ENCODE results near the gene UQCC3.

UQCC3 gene

DNA sequence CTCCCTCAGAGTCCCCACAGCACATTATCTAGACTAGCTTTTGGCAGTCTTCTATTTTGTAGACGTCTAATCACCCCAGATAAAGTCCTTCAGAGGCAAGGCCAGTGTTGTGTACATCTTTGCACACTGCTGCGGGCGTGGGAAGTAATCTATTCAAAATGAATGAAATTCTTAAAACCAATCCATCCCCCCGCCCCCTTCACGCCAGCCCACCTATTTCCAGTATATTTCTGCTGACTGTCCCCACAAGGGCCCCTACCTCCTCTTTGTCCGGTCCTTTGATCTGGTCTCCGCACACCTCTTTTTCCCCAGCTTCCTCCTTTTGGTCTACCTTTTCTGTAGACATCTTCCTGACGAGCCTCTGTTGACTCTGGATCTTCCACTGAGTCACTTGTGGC is 35.4 kb downstream of the UQCC3 start:
- Histone ChIP-seq H3K4me1 (ENCODE audit: insufficient read depth, low read length) (peaks cover 24% of the 10 kb centered on the region; the same call in 1 of the 2 replicates), H3K9me3 (ENCODE audit: insufficient read depth, low read depth, low read length) (no peaks in the 10 kb centered on the region), H3K27ac (ENCODE audit: low read length) (peak overlapping the region; percentile 41), H3K4me3 (ENCODE audit: low read length) (peak overlapping the region; percentile 88), H3K9ac (ENCODE audit: low read depth, low read length) (peak overlapping the region; percentile 87; the same call in 1 of the 2 replicates), H3K27me3 (ENCODE audit: insufficient read depth, low read length) (no peaks in the 10 kb centered on the region), H3K36me3 (ENCODE audit: insufficient read depth, low read depth, low read length) (peaks cover 31% of the 10 kb centered on the region)

DNA sequence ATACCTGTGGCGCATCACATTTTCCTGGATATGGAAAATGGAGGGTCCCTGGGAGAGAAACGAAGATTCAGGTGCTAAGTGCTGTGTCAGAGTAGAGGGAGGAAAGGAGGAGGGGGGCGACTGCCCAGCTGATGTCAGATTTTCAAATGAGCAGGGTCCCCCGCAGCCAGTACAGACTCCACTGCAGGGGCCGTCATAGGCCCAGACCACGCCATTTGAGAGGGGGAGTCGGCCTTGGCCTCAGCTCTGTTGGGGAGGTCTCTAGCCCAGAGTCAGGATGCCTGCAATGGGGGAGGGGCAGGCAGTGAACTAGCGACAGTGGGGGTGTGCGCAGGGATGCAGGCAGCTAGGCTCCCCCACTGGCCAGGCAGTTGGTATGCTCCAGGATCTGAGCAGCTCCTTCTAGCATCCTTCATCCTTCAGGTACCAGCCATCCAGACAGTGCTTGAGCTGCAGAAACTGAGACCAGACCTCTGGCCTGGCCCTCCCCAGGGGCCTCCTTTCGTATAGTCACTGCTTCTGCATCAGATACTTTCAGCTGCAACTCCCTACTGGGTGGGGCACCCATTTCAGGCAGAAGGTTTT is 35.9 kb downstream of the UQCC3 start, which contains the start of the genes BSCL2 and GNG3:
Gene BSCL2, minus strand, starts transcription at position 148 of the 585 bp plus-strand sequence. CDS start 229 bp downstream, outside the sequence.
Gene GNG3, plus strand, starts transcription at position 400 of the 585 bp plus-strand sequence. CDS start 620 bp downstream, outside the sequence.
- H3K9me3 ChIP-seq (ENCODE audit: insufficient read depth, low read depth, low read length): no peaks in the 10 kb centered on the region
- H3K27me3 ChIP-seq (ENCODE audit: insufficient read depth, low read length): no peaks in the 10 kb centered on the region
- H3K9ac ChIP-seq (ENCODE audit: low read depth, low read length): peak within 1 kb of the TSS; percentile 88; the same call in 1 of the 2 replicates
- peak within 1 kb of the TSS; percentile 98 for H3K27ac ChIP-seq (ENCODE audit: low read length)
- peaks cover 24% of the 10 kb centered on the region; the same call in 1 of the 2 replicates for H3K4me1 ChIP-seq (ENCODE audit: insufficient read depth, low read length)
- peak within 1 kb of the TSS; percentile 93 for H3K4me3 ChIP-seq (ENCODE audit: low read length)
- H3K36me3 ChIP-seq (ENCODE audit: insufficient read depth, low read depth, low read length): peaks cover 30% of the 10 kb centered on the region

DNA sequence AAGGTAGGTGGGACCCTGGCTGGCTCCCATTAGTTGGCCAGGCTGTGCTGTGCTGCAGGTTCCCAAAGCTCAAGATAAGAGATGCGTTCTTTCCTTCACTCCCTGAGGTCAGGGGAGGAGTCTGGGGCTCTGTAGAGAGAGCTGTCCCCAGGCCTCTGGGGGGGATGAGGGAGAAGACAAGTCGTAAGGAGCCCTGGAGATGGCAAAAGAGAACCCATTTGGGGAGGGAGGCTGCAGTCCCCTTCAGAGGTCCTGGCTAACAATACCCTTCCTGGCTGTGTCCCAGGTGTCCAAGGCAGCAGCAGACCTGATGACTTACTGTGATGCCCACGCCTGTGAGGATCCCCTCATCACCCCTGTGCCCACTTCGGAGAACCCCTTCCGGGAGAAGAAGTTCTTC is 36.9 kb downstream of the UQCC3 start:
- Histone ChIP-seq H3K9me3 (ENCODE audit: insufficient read depth, low read depth, low read length) (no peaks in the 10 kb centered on the region), H3K27me3 (ENCODE audit: insufficient read depth, low read length) (no peaks in the 10 kb centered on the region), H3K9ac (ENCODE audit: low read depth, low read length) (peak overlapping the region; percentile 88), H3K27ac (ENCODE audit: low read length) (peak overlapping the region; percentile 98), H3K4me3 (ENCODE audit: low read length) (peak overlapping the region; percentile 93), H3K36me3 (ENCODE audit: insufficient read depth, low read depth, low read length) (peaks cover 38% of the 10 kb centered on the region), H3K4me1 (ENCODE audit: insufficient read depth, low read length) (peaks cover 24% of the 10 kb centered on the region; the same call in 1 of the 2 replicates)

DNA sequence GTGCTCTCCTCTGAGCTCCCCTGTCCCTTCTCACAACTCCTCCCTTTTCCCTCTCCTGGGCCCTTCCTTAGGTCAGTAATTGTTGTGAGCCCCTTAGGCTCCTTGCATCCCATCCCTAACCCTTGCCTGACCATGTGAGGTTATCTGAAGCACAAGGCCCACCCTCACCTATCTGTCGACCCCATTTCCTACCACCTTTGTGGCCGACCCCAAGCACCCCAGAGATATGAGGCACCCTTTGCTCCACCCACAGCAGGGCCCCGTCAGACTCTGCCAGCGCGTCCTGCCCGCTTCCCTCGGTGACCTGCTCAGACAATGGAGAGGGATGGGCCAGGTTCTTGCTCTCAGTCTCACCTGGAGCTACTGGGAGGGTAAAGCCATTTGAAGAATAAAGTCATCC is 37.3 kb downstream of the UQCC3 start:
- Histone ChIP-seq H3K27ac (ENCODE audit: low read length) (peak overlapping the region; percentile 98), H3K36me3 (ENCODE audit: insufficient read depth, low read depth, low read length) (peaks cover 42% of the 10 kb centered on the region), H3K9ac (ENCODE audit: low read depth, low read length) (peak overlapping the region; percentile 88), H3K9me3 (ENCODE audit: insufficient read depth, low read depth, low read length) (no peaks in the 10 kb centered on the region), H3K4me1 (ENCODE audit: insufficient read depth, low read length) (peaks cover 24% of the 10 kb centered on the region; the same call in 1 of the 2 replicates), H3K27me3 (ENCODE audit: insufficient read depth, low read length) (no peaks in the 10 kb centered on the region), H3K4me3 (ENCODE audit: low read length) (peak overlapping the region; percentile 93)

DNA sequence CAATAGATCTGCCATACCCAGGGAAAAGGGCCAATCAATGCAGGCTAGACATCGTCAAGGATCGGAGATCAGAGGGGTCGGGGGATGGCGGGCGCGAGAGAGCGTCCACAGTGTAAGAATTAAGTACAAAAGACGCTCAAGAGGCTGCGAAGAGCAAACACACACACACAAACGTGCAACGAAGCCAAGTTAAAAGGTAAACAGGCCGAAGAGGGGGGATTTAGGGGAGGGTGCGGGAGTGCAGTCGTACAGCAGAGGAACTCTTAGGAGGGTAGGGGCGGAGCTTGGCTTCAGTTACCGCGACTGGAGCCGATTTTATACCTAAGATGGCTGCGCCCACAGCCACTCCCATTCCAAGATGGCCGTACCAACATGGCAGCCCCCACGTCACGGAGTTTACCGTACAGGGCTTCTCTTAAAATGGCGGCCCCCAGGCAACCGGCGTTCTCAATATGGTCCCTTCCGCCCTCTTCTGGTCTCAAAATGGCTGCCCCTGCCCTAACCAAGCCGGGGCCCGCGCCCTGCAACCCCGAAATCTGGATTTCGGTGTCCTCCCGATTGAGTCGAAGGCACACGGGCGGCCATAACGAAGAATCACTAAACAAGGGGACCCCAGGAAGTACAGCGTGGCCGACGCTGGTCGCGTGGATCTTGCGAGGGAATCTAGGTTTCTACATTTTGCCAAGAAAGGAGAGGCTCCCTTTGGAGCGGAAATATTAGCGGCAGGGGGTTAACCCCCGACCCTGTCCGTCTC is 38.0 kb downstream of the UQCC3 start:
- H3K9me3 ChIP-seq (ENCODE audit: insufficient read depth, low read depth, low read length): no peaks in the 10 kb centered on the region
- H3K4me1 ChIP-seq (ENCODE audit: insufficient read depth, low read length): peaks cover 25% of the 10 kb centered on the region; the same call in 1 of the 2 replicates
- peak overlapping the region; percentile 88 for H3K9ac ChIP-seq (ENCODE audit: low read depth, low read length)
- H3K27me3 ChIP-seq (ENCODE audit: insufficient read depth, low read length): no peaks in the 10 kb centered on the region
- peak overlapping the region; percentile 93 for H3K4me3 ChIP-seq (ENCODE audit: low read length)
- peaks cover 48% of the 10 kb centered on the region for H3K36me3 ChIP-seq (ENCODE audit: insufficient read depth, low read depth, low read length)
- H3K27ac ChIP-seq (ENCODE audit: low read length): peak overlapping the region; percentile 98

DNA sequence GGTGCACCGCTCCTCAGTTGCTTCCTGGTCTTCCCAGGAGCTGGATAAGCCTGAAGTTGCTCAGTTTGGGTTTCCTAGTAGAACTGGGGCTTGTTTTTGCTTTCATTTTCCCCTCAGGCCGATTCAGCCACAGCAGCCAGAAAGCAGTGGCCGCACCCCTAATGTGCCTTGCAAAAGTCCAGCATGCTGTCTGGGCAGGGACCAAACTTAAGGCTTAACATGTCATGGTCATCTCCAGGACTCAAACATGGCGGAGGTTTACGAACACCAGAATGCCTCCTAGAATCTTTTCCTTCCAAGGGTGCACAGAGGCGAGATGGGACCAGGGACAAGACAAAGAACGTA is 38.5 kb downstream of the UQCC3 start:
- peaks cover 29% of the 10 kb centered on the region; the same call in 1 of the 2 replicates for H3K4me1 ChIP-seq (ENCODE audit: insufficient read depth, low read length)

DNA sequence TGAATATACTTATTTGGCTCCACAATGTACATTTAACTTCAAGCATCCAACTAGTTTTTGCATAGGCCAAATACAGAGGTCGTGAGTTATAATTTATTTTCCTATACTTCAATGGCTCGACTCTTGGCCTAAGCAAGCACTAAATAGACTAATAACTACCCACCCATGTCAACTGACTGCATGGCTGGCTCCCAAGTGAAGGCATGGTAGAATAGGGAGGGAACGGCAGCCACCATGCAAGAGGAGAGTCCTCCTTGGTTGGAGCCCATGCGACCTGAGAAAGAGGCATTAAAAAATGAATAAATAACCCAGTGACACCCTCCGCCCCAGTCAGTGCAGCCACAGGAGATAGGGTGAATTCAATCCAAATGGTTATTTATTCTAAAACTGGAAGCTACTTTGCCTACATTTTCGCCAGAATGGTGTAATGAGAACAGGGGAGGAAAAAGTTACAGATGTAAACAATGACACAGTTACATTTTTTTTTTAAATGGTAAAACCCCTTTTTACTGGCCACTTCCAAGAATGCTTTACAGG is 40.9 kb downstream of the UQCC3 start:
- H3K27ac ChIP-seq (ENCODE audit: low read length): no peak overlapping the region
- H3K27me3 ChIP-seq (ENCODE audit: insufficient read depth, low read length): no peaks in the 10 kb centered on the region
- peaks cover 69% of the 10 kb centered on the region for H3K36me3 ChIP-seq (ENCODE audit: insufficient read depth, low read depth, low read length)
- H3K9ac ChIP-seq (ENCODE audit: low read depth, low read length): no peak overlapping the region
- H3K4me3 ChIP-seq (ENCODE audit: low read length): no peak overlapping the region
- no peaks in the 10 kb centered on the region for H3K9me3 ChIP-seq (ENCODE audit: insufficient read depth, low read depth, low read length)
- H3K4me1 ChIP-seq (ENCODE audit: insufficient read depth, low read length): peaks cover 26% of the 10 kb centered on the region; the same call in 1 of the 2 replicates

More for the DNA sequence above, 38.5 kb downstream of the UQCC3 start:
- H3K4me3 ChIP-seq (ENCODE audit: low read length): peak overlapping the region; percentile 93
- H3K36me3 ChIP-seq (ENCODE audit: insufficient read depth, low read depth, low read length): peaks cover 49% of the 10 kb centered on the region
- peak overlapping the region; percentile 96 for H3K27ac ChIP-seq (ENCODE audit: low read length)
- H3K27me3 ChIP-seq (ENCODE audit: insufficient read depth, low read length): no peaks in the 10 kb centered on the region
- H3K9me3 ChIP-seq (ENCODE audit: insufficient read depth, low read depth, low read length): no peaks in the 10 kb centered on the region
- peak overlapping the region; percentile 88 for H3K9ac ChIP-seq (ENCODE audit: low read depth, low read length)

DNA sequence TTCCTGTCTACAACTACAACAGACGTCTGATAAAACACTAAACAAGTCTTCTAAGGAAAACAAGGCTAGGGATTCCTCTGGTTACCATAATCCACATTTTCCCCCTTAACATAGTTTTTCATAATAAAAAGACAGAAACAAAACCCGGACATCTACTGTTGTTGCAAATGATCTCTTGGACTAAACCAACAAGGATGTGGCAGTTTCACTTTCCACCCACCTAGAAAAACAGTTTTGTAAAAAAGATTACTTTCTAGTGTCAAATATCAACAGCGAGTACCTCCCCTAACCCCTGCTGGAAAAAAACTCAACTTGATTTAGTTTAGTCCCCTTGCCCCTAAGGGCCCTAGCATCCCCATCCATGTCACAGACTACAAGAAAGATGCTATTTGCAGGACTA is 41.4 kb downstream of the UQCC3 start:
- peaks cover 74% of the 10 kb centered on the region for H3K36me3 ChIP-seq (ENCODE audit: insufficient read depth, low read depth, low read length)
- H3K27me3 ChIP-seq (ENCODE audit: insufficient read depth, low read length): no peaks in the 10 kb centered on the region
- H3K27ac ChIP-seq (ENCODE audit: low read length): no peak overlapping the region
- peaks cover 22% of the 10 kb centered on the region; the same call in 1 of the 2 replicates for H3K4me1 ChIP-seq (ENCODE audit: insufficient read depth, low read length)
- no peaks in the 10 kb centered on the region for H3K9me3 ChIP-seq (ENCODE audit: insufficient read depth, low read depth, low read length)
- H3K4me3 ChIP-seq (ENCODE audit: low read length): no peak overlapping the region
- no peak overlapping the region for H3K9ac ChIP-seq (ENCODE audit: low read depth, low read length)

DNA sequence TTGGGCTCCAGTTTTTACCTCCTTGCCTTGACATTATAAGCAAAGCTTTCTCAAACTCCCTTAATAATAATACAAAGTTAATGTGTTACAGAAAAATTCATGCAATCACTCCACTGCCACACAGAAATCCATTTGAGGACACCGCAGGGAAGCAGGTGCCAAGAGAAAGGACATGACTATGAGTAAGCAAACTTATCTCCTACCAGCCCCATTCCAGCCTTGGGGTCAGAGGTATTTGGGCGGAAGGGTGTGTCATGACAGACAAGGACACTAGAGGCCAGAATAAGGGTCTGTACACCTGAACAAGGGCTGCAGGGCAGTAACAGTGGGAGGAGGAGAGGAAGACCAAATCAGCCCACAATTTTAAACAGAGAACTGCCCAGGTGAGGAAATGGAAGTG is 41.9 kb downstream of the UQCC3 start:
- Histone ChIP-seq H3K9ac (ENCODE audit: low read depth, low read length) (no peak overlapping the region), H3K27ac (ENCODE audit: low read length) (no peak overlapping the region), H3K4me1 (ENCODE audit: insufficient read depth, low read length) (peaks cover 17% of the 10 kb centered on the region; the same call in 1 of the 2 replicates), H3K27me3 (ENCODE audit: insufficient read depth, low read length) (no peaks in the 10 kb centered on the region), H3K9me3 (ENCODE audit: insufficient read depth, low read depth, low read length) (no peaks in the 10 kb centered on the region), H3K36me3 (ENCODE audit: insufficient read depth, low read depth, low read length) (peaks cover 79% of the 10 kb centered on the region), H3K4me3 (ENCODE audit: low read length) (no peak overlapping the region)

DNA sequence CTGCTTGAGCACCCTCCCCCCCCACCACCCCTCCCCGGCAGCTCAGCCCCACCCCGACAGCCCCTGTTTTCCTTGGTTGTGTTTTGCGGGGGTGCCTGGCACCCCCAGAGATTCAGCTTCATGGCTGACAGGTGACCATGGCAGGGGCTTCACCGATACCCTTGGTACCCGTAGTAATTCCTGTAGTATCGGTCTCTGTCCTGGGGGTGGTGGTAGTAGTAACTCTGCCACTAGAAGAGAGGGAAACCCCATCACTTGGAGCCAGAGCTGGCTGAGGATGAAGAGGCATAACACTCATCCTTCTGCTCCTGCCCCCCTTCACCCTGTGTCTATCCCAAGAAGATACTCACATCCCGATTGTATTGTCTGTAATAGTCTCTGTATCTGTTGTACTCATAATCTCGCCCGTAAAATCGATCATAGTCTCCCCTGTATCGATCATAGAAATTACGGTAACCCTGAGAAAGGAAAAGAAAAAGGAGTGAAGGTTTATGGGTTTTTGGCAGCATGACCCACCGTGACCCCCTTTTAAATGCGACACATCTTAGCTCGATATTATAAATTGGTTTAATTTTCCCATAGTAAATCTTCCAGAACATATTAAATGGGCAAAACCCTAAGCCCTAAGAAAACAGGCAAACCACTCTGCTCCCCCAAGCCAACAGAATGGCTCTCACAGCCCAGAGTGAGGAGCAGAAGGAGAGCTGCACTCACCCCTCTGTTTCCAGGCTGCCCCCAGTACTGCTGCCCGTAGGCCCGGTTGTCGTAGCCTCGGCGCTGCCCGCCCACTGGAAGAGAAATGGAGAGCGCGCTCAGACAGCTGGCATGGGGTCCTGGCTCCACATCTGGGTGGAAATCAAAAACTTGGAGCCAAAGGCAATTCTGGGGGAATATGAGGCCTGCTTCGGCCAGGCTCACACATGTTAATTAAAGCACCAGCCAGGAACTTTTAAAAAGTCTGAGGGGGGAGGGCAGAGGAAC is 44.0 kb downstream of the UQCC3 start:
- Histone ChIP-seq H3K9me3 (ENCODE audit: insufficient read depth, low read depth, low read length) (no peaks in the 10 kb centered on the region), H3K9ac (ENCODE audit: low read depth, low read length) (no peak overlapping the region), H3K27me3 (ENCODE audit: insufficient read depth, low read length) (no peaks in the 10 kb centered on the region), H3K4me1 (ENCODE audit: insufficient read depth, low read length) (peaks cover 7% of the 10 kb centered on the region; the same call in 1 of the 2 replicates), H3K4me3 (ENCODE audit: low read length) (no peak overlapping the region), H3K36me3 (ENCODE audit: insufficient read depth, low read depth, low read length) (peaks cover 96% of the 10 kb centered on the region), H3K27ac (ENCODE audit: low read length) (no peak overlapping the region)

DNA sequence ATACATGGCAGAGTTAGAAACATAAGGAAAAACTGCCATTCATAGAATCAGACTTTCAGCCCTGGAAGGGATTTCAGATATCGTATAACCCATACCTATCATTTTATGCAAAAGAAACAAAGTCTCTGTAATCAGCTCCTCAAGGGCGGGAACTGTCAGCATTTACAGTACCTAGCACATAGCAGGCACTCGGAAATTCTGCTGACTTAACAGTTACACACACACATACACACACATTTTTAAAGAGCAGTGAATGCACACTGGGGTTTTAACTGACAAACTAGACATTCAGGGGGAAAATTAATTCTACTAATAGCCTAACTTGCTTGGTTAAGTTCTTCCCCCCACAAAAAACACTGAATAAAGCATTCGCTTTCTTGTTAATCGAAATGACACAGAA is 44.7 kb downstream of the UQCC3 start:
- Histone ChIP-seq H3K36me3 (ENCODE audit: insufficient read depth, low read depth, low read length) (peaks cover 96% of the 10 kb centered on the region), H3K4me3 (ENCODE audit: low read length) (no peak overlapping the region), H3K9ac (ENCODE audit: low read depth, low read length) (no peak overlapping the region), H3K27ac (ENCODE audit: low read length) (no peak overlapping the region), H3K27me3 (ENCODE audit: insufficient read depth, low read length) (no peaks in the 10 kb centered on the region), H3K9me3 (ENCODE audit: insufficient read depth, low read depth, low read length) (no peaks in the 10 kb centered on the region), H3K4me1 (ENCODE audit: insufficient read depth, low read length) (peaks cover 4% of the 10 kb centered on the region; the same call in 1 of the 2 replicates)
